BJ (cell line): ENCODE data around the gene SEC11C. TPM values are rescaled to one million over a fixed set of nuclear protein-coding genes. Genes with fewer than 3 reads are reported as not detected.

ENCODE experiments used
- CTCF ChIA-PET: fragments of 350-600 bp; formaldehyde crosslinking; extraction: SDS; loops from one replicate; lab custom pipeline; 2021; ENCODE audit warnings: antibody characterized with exemption, inconsistent platforms; lab: Yijun Ruan, JAX
- POLR2A ChIA-PET: fragments of 300-600 bp; sonication (Branson Sonifier 250); formaldehyde crosslinking; extraction: SDS; loops from one replicate; lab custom pipeline; 2021; ENCODE audit warnings: antibody characterized with exemption; lab: Charles Lee
- DNase-seq: peaks from one replicate; pipeline ENCODE4 v3.0.0-alpha.2; 2011; ENCODE audit warnings: low read depth
- H3K27me3 ChIP-seq: 2 replicates; pipeline ENCODE4 v1.6.0; 2011; ENCODE audit warnings: low read length; ENCODE audit not compliant: control insufficient read depth, insufficient read depth
- H3K36me3 ChIP-seq: 2 replicates; pipeline ENCODE4 v1.5.1; 2011; ENCODE audit warnings: low read length; ENCODE audit not compliant: control insufficient read depth, insufficient read depth
- H3K4me3 ChIP-seq: 2 replicates; pipeline ENCODE4 v1.5.1; 2011; ENCODE audit warnings: low read depth, mild to moderate bottlenecking, control low read depth, low read length
- CTCF ChIP-seq: IDR thresholded peaks from 2 replicates; pipeline ENCODE4 v1.5.1; 2011; ENCODE audit warnings: low read depth, mild to moderate bottlenecking, control low read depth, inconsistent platforms, low read length, moderate library complexity; ENCODE audit not compliant: insufficient read depth
- polyA plus RNA-seq: library from polyadenylated mRNA; depleted of rRNA; stranded (reverse); fragments of >200 nt; gene quantifications from 2 replicates; pipeline ENCODE4 v1.2.3, GENCODE V29; 2011

SEC11C gene
- polyA plus RNA-seq, 1 experiment = 18.2 TPM

GRCh38 chr18:59124370-59124704 is 15.3 kb upstream of the SEC11C start:
- ChIA-PET POLR2A (no interaction called here), CTCF (no interaction called here)
- Histone ChIP-seq H3K4me3 (no peak overlapping the region), H3K36me3 (no peaks in the 10 kb centered on the region), H3K27me3 (peaks cover 7% of the 10 kb centered on the region)
- no peak for DNase-seq
- no peak for TF ChIP-seq CTCF

- H3K4me3 ChIP-seq = no peak overlapping the region
- no peak for DNase-seq
- H3K27me3 ChIP-seq = peaks cover 12% of the 10 kb centered on the region
- ChIA-PET POLR2A (no interaction called here), CTCF (interaction anchor here (1.3 kb wide), 1 partner anchor 12 kb away, joined by 4 read pairs; the partner anchor contains the start of gene SEC11C)
- no peak for TF ChIP-seq CTCF
- H3K36me3 ChIP-seq = no peaks in the 10 kb centered on the region
Observed at GRCh38 chr18:59127047-59127446, 12.6 kb upstream of the SEC11C start.

- DNase-seq = no peak
- no peaks in the 10 kb centered on the region for H3K36me3 ChIP-seq
- no peak for TF ChIP-seq CTCF
- peaks cover 23% of the 10 kb centered on the region for H3K27me3 ChIP-seq
- ChIA-PET CTCF (no interaction called here), POLR2A (no interaction called here)
- no peak overlapping the region for H3K4me3 ChIP-seq
Observed at GRCh38 chr18:59129951-59130703, 9.6 kb upstream of the SEC11C start.

- Histone ChIP-seq H3K27me3 (peaks cover 22% of the 10 kb centered on the region), H3K36me3 (no peaks in the 10 kb centered on the region), H3K4me3 (no peak overlapping the region)
- no peak for DNase-seq
- ChIA-PET POLR2A (no interaction called here), CTCF (interaction anchor here (0.9 kb wide), 1 partner anchor 369 kb away, joined by 3 read pairs; no protein-coding TSS in a partner anchor)
- no peak for TF ChIP-seq CTCF
Observed at GRCh38 chr18:59132810-59133465, 6.7 kb upstream of the SEC11C start.

- Histone ChIP-seq H3K36me3 (no peaks in the 10 kb centered on the region), H3K27me3 (peaks cover 9% of the 10 kb centered on the region), H3K4me3 (peak overlapping the region; percentile 86)
- CTCF ChIA-PET = interaction anchor here (0.6 to 1.6 kb wide), 3 partner anchors 12 to 68 kb away, joined by 3 to 5 read pairs (median 4); no protein-coding TSS in a partner anchor
- no peak for TF ChIP-seq CTCF
- POLR2A ChIA-PET = no interaction called here
- peak; percentile 45 for DNase-seq
Observed at GRCh38 chr18:59139291-59139614, 431 bp upstream of the SEC11C start.
